RKO (cell line): ENCODE measurements around the gene EXD1.
"Not testable (repeated sequence)": the region's sequence is repeated elsewhere in the genome, so short reads cannot be mapped to it uniquely, and the experiment has no call there.

ENCODE experiments used
- DNase-seq: peaks from one replicate; pipeline ENCODE4 v3.0.0-alpha.2; 2016; ENCODE audit warnings: low spot score

Gene EXD1, protein sequence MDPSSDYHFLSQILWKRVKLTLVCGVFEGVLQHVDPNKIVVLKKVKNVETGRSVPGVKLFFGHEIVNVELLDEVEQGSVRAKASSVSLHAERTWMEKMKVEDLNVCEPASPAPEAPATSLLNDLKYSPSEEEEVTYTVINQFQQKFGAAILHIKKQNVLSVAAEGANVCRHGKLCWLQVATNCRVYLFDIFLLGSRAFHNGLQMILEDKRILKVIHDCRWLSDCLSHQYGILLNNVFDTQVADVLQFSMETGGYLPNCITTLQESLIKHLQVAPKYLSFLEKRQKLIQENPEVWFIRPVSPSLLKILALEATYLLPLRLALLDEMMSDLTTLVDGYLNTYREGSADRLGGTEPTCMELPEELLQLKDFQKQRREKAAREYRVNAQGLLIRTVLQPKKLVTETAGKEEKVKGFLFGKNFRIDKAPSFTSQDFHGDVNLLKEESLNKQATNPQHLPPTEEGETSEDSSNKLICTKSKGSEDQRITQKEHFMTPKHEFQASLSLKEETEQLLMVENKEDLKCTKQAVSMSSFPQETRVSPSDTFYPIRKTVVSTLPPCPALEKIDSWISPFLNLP

DNA sequence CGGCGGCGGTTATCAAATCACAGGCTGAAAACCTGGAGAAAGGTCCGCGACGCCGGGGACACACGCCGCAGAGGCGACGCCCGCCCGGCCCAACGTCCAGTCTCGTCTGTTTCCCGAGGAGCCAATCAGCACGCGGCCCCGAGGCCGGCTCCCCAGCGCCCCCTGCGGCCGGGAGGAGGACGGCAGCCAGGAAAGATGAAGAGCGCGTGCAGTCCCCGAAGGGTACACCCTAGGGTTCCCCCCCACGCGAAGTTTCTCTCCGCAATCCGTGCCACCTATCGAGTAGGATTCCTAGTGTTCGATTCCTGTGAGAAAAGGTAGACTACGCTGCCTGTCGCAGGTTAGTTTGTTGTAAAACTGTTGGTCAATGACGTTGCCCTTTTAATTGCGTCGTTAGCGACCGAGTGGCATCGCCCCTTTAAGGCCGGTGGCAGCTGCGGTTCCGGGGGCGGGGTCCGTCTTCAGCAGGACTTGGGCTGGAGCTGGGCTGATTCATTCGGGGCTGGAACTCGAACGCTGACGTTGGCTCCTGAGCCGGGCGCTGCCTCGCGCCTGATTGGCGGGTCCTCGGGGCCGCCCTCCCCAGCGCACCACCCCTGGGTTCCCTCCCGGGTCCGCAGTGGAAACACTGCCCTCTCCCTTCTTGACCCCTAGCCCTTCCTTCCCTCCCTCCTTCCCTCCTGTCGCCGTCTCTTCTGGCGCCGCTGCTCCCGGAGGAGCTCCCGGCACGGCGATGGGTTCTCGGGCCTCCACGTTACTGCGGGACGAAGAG lies at the start of gene EXD1, which contains the start of gene CHP1:
Gene EXD1 (minus strand): TSS at position 108 of the 772 bp plus-strand sequence. CDS start 4,182 bp downstream, outside the sequence.
Gene CHP1 (plus strand): TSS at position 619 of the 772 bp plus-strand sequence. CDS start 115 bp downstream, at position 734.
- peak; percentile 99 for DNase-seq

DNA sequence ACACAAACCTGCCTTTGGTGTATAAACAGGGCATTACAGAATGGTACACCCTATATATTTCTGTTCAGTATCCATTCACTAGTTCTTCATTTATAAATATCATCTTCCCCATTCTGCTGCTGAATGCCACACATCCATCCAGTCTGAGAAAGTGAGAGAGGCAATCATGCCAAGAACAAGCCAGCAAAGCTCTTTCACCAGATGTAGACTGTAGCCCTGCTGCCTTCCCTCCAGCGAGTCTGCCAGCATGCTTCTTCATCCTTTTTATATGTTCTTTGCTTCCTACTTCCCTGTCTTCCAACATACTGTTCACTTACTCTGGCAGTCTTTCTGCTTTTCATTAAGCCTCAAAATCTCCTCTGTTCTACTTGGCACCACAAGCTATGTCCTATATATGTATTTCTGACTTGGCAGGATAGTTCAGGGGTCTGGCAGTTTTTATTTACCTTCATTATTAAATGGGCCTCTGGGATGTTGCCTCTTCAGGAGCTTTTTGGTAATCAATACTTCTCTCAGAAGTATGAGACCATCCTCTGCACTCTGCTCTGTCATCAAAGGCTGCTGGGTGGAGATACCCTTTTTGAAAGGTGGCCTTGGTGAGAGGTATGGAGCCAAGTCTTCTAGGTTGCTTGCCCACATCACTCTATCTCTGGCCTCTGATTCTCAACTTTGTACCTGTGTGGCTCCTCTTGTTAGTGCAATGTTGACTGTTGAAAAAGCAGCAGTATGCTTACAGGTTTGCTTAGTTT lies 49.2 kb upstream of the EXD1 start:
- DNase-seq, result no peak

DNA sequence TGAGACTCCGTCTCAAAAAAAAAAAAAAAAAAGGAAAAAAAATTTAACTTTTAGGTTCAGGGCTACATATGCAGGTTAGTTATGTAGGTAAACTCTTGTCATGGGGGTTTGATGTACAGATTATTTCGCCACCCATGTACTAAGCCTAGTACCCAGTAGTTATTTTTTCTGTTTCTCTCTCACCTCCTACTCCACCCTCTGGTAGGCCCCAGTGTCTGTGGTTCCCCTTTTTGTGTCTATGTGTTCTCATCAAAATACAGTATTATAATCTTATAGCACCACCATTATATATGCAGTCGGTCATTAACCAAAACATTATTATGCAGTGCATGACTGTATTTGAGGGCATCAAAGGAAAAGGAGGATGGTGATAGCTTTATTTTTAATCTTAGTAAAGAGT lies 47.8 kb upstream of the EXD1 start:
- DNase-seq, result no peak

DNA sequence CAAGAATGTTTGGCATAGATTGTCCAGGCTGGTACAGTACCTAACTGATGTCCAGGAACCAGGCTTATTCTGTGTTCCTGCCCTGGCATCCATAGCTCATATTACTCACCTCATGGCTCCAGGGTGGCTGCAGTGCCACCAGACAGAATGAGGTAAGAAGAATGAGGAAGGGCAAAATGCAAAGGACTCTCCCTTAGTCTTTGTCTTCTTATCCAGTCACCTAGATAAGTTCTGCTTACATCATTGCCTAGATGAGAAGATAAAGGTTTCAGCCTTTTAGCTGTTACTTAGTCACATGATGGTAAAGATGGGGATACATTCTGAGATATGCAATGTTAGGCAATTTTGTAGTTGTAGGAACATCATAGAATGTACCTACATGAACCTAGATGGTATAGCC lies 46.3 kb upstream of the EXD1 start:
- no peak for DNase-seq

DNA sequence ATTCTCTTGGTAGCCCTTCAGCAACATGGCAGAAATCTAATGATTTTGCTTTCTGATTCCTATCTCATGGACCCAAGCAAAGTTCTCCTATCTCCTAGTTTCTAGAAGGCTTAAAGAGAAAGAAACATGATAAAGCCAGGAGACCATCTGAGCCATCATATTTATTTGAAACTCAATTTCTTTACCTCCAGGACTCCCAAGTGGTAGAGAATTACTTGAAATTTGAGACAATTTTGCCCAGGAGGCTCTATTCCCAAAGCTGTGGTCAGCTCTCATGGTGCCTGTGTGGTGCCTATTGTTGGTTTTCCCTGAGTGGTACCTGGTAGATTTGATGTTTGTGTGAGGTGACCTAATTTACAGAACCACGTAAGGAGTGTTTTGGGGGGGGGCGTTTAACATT lies 39.3 kb upstream of the EXD1 start:
- no peak for DNase-seq

DNA sequence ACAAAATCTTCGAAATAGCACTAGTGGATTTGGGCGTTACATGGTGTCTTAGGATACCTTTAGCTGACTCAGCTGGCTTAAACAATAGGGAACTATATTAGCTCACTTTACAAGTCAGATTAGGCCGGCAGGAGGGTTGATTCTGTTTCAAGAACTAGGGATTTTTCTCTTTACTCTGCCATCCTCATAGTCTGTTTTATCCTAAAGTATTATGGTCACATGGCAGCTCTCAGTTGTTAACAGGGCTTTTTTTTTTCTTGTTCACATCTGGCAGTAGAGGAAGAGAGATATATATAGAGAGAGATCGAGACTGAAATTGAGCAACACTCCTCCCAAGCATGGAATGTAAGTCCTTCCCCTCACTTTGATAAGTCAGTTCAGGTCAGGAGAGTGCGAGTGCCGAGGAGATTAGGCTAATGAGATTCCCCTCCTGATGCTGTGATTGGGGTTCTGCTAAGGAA lies 33.4 kb upstream of the EXD1 start:
- DNase-seq, result no peak

DNA sequence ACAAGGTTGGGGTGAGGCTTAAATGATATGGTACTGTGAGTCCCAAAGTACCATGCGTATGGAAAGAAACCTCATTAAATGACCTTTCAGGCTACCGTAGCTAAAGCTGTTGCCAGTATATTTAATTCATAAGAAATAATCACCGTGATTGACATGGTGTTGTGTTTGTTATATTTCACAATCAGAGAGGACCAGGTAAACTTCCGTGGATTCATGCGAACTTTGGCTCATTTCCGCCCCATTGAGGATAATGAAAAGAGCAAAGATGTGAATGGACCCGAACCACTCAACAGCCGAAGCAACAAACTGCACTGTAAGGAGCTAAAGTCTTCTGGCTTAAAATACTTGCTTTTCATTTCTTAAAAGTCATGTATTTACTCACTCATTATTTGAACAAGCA lies 32.0 kb upstream of the EXD1 start:
- DNase-seq, result no peak

DNA sequence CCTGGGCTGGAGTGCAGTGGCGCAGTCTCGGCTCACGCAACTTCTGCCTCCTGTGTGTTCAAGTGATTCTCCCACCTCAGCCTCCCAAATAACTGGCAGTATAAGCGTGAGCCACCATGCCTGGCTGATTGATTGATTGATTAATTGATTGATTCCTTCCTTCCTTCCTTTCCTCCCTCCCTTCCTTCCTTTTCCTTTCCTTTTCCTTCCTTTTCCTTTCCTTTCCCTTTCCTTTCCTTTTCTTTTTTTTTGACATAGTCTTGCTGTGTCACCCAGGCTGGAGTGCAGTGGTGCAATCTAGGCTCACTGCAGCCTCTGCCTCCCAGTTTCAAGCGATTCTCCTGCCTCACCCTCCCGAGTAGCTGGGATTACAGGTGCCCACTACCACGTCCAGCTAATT lies 30.4 kb upstream of the EXD1 start:
- not testable (repeated sequence) for DNase-seq

DNA sequence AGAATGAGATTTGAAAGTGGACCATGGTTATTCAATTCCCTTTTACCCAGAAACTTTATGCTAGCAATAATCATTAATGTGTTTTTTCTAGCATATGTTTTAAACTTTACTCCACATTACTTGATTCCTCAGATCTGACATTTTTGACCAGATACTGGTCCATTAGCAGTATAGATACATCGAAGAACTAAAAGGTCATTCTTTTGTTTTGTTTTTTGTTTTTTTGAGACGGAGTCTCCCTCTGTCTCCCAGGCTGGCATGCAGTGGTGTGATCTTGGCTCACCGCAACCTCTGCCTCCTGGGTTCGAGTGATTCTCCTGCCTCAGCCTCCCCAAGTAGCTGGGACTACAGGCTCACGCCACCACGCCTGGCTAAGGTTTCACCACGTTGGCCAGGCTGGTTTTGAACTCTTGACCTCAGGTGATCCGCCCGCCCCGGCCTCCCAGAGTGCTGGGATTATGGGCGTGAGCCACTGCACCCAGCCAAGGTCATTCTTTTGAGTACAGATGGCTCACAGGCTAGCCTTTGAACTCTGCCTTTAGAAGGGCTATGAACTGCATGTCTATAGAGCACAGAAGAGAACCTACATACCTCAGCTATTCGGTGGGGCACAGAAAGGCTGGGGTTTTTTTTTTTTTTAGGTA lies 29.1 kb upstream of the EXD1 start:
- DNase-seq, result no peak

DNA sequence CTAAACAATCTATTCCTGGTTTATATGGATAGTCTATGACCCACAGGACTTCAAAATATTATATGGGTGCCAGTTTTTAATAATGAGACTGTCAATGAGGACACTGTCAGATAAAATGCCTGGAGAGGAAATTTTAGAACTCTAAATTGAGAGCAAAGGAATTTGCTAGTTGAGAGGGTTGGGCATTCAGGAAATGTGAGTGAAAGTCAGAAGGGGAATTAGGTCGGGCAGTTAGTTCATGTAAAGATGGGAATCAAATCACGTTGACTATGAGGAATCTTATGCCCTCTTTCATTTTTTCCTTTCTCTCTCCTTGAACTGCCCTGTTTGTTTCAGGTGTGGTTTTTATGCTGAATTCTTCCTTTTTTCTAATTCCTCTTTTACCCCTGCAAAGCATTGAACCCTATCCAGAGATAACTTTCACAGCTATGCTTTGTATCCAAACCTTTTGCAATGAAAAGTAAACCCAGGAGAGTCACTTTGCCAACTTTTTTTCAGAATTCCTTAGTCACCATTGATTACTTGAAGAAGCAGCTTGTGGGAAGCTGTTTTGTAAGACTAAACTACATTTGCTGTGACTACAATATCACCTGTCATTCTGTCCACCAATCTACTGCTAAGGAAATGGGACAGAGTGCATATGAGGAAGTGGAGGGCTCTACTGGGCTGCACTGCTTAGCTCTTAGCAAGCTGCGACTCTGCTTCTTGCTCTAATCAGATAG lies 28.4 kb upstream of the EXD1 start:
- peak; percentile 18 for DNase-seq

DNA sequence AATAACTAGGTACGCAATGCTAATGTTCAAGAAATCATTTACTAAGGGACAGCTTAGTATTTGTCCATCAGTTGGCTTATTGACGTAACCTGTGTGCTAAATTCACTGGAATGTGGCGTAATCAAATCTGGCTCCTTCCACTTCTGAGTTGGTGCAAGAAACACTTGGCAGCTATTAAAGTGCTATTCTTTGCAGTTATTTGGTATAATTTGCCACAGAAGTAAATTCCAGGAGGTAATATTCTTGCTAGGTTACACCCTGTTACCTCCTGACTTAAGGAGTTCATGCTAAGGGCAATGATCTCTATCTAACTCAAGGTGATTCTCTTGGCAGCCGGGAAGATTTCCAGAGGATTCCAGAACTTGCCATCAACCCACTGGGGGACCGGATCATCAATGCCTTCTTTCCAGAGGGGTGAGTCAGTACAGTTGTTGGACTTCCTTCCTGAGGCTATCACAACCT lies 26.1 kb upstream of the EXD1 start:
- no peak for DNase-seq

DNA sequence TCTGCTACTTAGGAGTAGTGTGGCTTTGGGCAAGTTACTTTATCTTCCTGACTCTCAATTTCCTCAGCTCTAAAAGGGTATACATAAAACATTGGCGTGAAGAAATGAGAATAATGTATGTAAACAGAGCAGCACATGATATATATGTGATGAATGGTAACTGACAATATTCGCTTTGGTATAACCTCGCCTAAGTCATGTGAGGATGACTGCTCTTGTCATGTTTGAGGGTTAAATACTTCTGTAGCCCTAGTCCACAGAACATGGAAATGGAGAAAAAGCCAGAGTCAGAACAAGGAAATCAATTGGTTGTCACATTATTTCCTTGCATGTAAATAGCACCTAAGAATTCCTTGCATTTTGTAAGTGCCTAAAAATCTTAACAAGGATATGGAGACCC lies 25.5 kb upstream of the EXD1 start:
- DNase-seq, result no peak

DNA sequence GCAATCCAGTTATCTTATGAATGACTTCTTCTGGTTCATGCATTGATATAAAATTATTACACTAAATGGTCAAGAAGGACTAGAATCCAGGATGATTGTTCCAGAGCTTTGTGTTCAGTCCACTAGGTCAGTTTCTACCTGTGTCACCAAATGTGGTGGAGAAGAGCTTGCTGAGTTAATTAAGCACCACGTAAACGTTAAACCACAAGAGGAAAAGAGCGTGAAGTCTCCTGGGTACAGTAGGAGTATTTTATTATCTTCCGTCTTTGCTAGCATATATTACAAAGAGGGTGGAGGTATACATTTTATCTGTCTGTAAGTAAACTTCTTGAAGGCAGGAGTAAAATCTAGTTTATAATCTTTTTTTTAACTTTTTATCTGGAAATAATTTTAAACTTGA lies 24.0 kb upstream of the EXD1 start:
- DNase-seq, result no peak

DNA sequence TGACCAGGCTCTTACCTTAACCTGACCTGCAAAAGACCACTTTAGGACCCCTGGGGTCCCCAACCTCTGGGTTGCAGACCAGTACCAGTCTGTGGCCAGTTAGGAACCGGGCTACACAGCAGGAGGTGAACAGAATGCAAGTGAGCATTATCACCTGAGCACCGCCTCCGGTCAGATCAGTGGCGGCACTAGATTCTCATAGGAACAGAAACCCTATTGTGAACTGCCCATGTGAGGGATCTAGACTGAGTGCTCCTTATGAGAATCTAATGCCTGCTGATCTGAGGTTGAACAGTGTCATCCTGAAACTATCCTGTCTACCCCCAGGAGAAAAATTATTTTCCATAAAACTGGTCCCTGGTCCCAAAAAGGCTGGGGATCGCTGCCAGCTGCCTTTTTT lies 20.9 kb upstream of the EXD1 start:
- DNase-seq, result no peak

DNA sequence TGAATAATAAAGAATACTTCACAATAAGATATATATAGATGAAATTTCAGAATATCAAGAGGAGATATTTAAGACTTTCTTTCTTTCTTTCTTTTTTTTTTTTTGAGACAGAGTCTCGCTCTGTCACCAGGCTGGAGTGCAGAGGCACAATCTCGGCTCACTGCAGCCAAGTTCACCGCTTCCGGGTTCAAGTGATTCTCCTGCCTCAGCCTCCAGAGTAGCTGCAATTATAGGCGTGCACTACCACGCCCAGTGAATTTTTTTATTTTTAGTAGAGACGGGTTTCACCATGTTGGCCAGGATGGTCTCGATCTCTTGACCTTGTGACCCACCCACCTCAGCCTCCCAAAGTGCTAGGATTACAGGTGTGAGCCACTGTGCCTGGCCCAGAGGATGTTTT lies 20.2 kb upstream of the EXD1 start:
- DNase-seq, result not testable (repeated sequence)

DNA sequence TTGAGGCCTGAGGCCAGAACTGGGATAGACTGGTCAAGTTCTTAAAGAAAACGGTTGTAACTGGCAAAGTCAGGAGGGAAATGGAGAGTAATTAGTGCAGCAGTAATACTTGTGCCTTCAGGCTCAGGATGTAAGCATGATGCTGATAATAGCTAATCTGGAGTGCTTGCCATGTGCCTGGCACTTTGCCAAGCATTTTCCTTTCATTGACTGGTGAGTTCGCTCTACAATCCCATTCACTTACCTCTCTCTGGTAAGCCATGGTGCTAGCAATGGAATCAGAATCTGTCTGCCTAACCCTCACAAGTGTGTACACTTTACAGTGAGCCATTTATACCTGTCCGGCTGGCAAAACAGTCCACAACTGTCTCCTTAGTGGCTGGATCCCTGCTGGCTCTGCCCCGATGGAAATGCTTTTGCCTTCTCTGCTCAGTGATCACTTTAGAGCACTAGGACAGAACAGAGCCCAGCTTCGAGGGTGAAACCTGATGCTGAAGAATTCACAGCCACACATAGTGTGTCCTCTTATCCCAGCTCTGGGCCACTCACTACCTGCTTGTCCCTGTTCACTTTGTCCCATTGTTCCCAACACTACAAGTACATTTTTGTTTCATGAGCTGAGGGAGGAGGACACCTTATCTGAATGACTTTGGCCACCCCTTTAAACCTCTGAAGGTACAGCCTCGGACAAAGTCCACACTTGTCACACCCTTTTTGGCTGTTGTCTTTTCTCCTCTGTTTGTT lies 10.8 kb upstream of the EXD1 start:
- no peak for DNase-seq

DNA sequence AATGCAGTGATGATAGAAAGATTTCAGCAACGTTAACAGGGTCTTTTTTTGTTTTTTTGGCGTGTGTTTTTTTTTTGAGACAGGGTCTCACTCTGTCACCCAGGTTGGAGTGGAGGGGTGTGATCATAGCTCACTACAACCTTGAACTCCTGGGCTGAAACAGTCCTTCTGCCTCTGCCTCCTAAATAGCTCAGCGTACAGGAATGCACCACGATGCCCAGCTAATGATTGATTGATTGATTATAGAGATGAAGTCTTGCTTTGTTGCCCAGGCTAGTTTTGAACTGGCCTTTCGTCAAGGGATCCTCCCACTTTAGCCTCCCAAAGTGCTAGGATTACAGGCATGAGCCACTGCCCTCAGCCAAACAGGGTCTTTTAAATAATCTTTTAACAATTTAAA lies 7.5 kb upstream of the EXD1 start:
- DNase-seq, result no peak

DNA sequence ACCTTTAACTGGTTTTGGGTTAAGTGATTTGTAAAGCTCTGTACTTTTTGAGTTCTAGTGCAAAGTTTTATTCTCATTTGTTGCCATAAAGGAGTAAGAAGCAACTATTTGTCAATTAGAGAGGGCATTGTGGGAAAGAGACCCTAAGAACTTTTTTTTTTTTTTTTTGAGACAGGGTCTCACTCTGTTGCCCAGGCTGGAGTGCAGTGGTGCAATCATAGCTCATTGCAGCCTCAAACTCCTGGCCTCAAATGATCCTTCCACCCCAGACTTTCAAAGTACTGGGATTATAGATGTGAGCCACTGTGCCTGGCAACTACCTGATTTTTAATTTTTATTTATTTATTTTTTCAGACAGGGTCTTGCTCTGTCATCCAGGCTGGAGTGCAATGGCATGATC lies 5.4 kb upstream of the EXD1 start:
- no peak for DNase-seq

DNA sequence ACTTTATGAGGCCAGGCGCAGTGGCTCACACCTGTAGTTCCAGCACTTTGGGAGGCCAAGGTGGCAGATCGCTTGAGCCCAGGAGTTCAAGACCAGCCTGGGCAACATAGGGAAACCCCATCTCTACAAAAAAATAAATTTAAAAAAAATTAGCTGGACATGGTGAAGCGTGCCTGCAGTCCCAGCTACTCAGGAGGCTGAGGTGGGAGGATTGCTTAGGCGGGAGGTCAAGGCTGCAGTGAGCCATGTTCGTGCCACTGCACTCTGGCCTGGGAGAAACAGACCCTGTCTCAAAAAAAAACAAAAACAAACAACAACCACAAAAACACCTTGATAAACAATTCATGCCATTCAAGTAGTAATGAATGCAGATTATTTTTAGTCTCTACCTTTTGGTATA lies 4.7 kb upstream of the EXD1 start:
- DNase-seq, result not testable (repeated sequence)

DNA sequence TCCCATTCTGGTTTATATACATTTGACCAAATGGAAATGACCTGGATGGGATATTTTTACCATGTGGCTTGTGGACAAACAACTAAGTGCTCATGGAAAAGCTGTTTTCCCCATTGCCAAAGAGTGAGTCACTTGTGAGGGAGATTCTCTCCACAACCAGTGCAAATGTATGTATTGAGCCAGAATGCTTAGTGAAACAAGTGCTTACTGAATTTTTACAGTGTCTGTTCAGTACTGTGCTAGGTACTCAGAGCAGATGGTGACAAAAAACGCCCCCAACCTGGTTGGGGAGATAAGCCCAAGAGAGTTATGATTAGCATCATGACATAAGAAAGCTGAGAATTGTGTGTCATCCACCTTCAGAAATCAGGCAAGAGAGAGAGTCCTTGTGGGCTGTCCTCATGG lies 2.8 kb upstream of the EXD1 start:
- peak; percentile 72 for DNase-seq
